ENCODE data around the gene SLC6A1. TPM values are rescaled to one million over a fixed set of nuclear protein-coding genes. Genes with fewer than 3 reads are reported as not detected.
"Not testable (repeated sequence)": the region's sequence is repeated elsewhere in the genome, so short reads cannot be mapped to it uniquely, and the experiment has no call there.

SLC6A1 gene
- total and polyA plus RNA-seq, 3 donors from 2014 or later = 13.9 to 14.7 (median 14.4) TPM

- intact Hi-C loops (cut with DNase I; ENCODE audit: low total_unique reads) = no loop called here
- Histone ChIP-seq H3K4me1 (no peaks in the 10 kb centered on the region), H3K36me3 (ENCODE audit: low read depth, missing control alignments) (no peaks in the 10 kb centered on the region), H3K27ac (no peak overlapping the region), H3K9me3 (no peaks in the 10 kb centered on the region), H3K27me3 (no peaks in the 10 kb centered on the region), H3K4me3 (no peak overlapping the region)
- TF ChIP-seq POLR2A (IDR thresholded peaks at IDR 0.05) (no peak), CTCF (IDR thresholded peaks at IDR 0.05) (no peak)
- DNase-seq = no peak
- 93 to 97% methylated on average over 6 to 26 of the region's 26 CpGs for WGBS, 2 donors
Observed at GRCh38 chr3:11071096-11071755, 78.7 kb downstream of the SLC6A1 start.

- Histone ChIP-seq H3K4me1 (no peaks in the 10 kb centered on the region), H3K4me3 (no peak overlapping the region), H3K9me3 (no peaks in the 10 kb centered on the region), H3K27ac (no peak overlapping the region), H3K27me3 (no peaks in the 10 kb centered on the region), H3K36me3 (ENCODE audit: low read depth, missing control alignments) (no peaks in the 10 kb centered on the region)
- DNase-seq = no peak
- TF ChIP-seq POLR2A (IDR thresholded peaks at IDR 0.05) (no peak), CTCF (IDR thresholded peaks at IDR 0.05) (no peak)
- WGBS, 2 donors = 82 to 84% methylated on average over 5 of the region's 5 CpGs
- intact Hi-C loops (cut with DNase I; ENCODE audit: low total_unique reads) = no loop called here
Observed at GRCh38 chr3:11072631-11073030, 80.1 kb downstream of the SLC6A1 start.

GRCh38 chr3:11074011-11074410, 81.5 kb downstream of the SLC6A1 start:
- Histone ChIP-seq H3K9me3 (no peaks in the 10 kb centered on the region), H3K27ac (no peak overlapping the region), H3K4me3 (no peak overlapping the region), H3K36me3 (ENCODE audit: low read depth, missing control alignments) (no peaks in the 10 kb centered on the region), H3K4me1 (no peaks in the 10 kb centered on the region), H3K27me3 (no peaks in the 10 kb centered on the region)
- 70 to 91% methylated on average over 2 of the region's 2 CpGs for WGBS, 2 donors
- no peak for TF ChIP-seq POLR2A (IDR thresholded peaks at IDR 0.05)
- no peak for TF ChIP-seq CTCF (IDR thresholded peaks at IDR 0.05)
- intact Hi-C loops (cut with DNase I; ENCODE audit: low total_unique reads) = no loop called here
- no peak for DNase-seq

- intact Hi-C loops (cut with DNase I; ENCODE audit: low total_unique reads) = no loop called here
- Histone ChIP-seq H3K4me1 (no peaks in the 10 kb centered on the region), H3K4me3 (no peak overlapping the region), H3K36me3 (ENCODE audit: low read depth, missing control alignments) (no peaks in the 10 kb centered on the region), H3K27me3 (no peaks in the 10 kb centered on the region), H3K27ac (no peak overlapping the region), H3K9me3 (no peaks in the 10 kb centered on the region)
- TF ChIP-seq POLR2A (IDR thresholded peaks at IDR 0.05) (no peak), CTCF (IDR thresholded peaks at IDR 0.05) (no peak)
- 90 to 93% methylated on average over 3 of the region's 3 CpGs for WGBS, 2 donors
- DNase-seq = no peak
Observed at GRCh38 chr3:11074451-11074850, 81.9 kb downstream of the SLC6A1 start.

GRCh38 chr3:11075122-11075521, 82.6 kb downstream of the SLC6A1 start:
- H3K4me3 ChIP-seq; H3K27ac ChIP-seq; DNase-seq; H3K36me3 ChIP-seq (ENCODE audit: low read depth, missing control alignments); H3K4me1 ChIP-seq; H3K27me3 ChIP-seq; intact Hi-C loops (cut with DNase I; ENCODE audit: low total_unique reads); H3K9me3 ChIP-seq: not testable (repeated sequence)
- 83 to 91% methylated on average over 2 of the region's 2 CpGs for WGBS, 2 donors
